Neural progenitor cell (in vitro differentiated cells): ENCODE measurements around the gene OPRD1.

Experiments used
- EZH2 ChIP-seq: fragments of 200-600 bp; sonication (generic); IDR thresholded peaks from 2 replicates; pipeline ENCODE4 v1.6.1; 2017; ENCODE audit warnings: antibody characterized with exemption, mild to moderate bottlenecking, moderate library complexity
- EZH2phosphoT487 ChIP-seq: fragments of 200-600 bp; sonication (generic); IDR thresholded peaks from 2 replicates; pipeline ENCODE4 v1.6.1; 2017; ENCODE audit warnings: antibody characterized with exemption
- TF ChIP-seq, protein P1 (sequence below): fragments of 200-600 bp; sonication (generic); IDR thresholded peaks from 2 replicates; pipeline ENCODE4 v1.5.1; 2017; ENCODE audit warnings: antibody characterized with exemption, mild to moderate bottlenecking

GRCh38 chr1:28775121-28775942, 36.6 kb upstream of the OPRD1 start:
- TF ChIP-seq, protein P1, sequence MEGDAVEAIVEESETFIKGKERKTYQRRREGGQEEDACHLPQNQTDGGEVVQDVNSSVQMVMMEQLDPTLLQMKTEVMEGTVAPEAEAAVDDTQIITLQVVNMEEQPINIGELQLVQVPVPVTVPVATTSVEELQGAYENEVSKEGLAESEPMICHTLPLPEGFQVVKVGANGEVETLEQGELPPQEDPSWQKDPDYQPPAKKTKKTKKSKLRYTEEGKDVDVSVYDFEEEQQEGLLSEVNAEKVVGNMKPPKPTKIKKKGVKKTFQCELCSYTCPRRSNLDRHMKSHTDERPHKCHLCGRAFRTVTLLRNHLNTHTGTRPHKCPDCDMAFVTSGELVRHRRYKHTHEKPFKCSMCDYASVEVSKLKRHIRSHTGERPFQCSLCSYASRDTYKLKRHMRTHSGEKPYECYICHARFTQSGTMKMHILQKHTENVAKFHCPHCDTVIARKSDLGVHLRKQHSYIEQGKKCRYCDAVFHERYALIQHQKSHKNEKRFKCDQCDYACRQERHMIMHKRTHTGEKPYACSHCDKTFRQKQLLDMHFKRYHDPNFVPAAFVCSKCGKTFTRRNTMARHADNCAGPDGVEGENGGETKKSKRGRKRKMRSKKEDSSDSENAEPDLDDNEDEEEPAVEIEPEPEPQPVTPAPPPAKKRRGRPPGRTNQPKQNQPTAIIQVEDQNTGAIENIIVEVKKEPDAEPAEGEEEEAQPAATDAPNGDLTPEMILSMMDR = no peak
- TF ChIP-seq EZH2 (no peak), EZH2phosphoT487 (no peak)
